ENCODE measurements around the gene NID2. TPM values are rescaled to one million over a fixed set of nuclear protein-coding genes. Genes with fewer than 3 reads are reported as not detected.

The NID2 gene
- total and polyA plus RNA-seq, 3 experiments from 2014 or later = 0.30 TPM; not detected in 2

GRCh38 chr14:52108823-52109222 is 40.0 kb upstream of the NID2 start:
- no peak overlapping the region for H3K27ac ChIP-seq (ENCODE audit: low read depth, low read length)
- no peak overlapping the region for H3K4me3 Mint-ChIP-seq
- no peaks in the 10 kb centered on the region for H3K9me3 Mint-ChIP-seq
- no peaks in the 10 kb centered on the region for H3K9me3 ChIP-seq (ENCODE audit: low read length)
- POLR2A ChIA-PET = no interaction called here
- no peaks in the 10 kb centered on the region for H3K27me3 ChIP-seq (ENCODE audit: insufficient read depth, low read length, poor library complexity, severe bottlenecking)
- H3K4me1 ChIP-seq (ENCODE audit: insufficient read depth, low read length) = no peaks in the 10 kb centered on the region
- no peaks in the 10 kb centered on the region for H3K4me1 Mint-ChIP-seq
- no peak overlapping the region for H3K4me3 ChIP-seq (ENCODE audit: low read length)
- H3K36me3 ChIP-seq (ENCODE audit: insufficient read depth, low read length) = no peaks in the 10 kb centered on the region
- peaks cover 0 to 8% of the 10 kb centered on the region in 2 donors for H3K27me3 Mint-ChIP-seq
- CTCF ChIA-PET = no interaction called here
- no peak for DNase-seq
- no peak overlapping the region for H3K27ac Mint-ChIP-seq
- no peaks in the 10 kb centered on the region for H3K36me3 Mint-ChIP-seq

GRCh38 chr14:52106840-52107239 is 38.0 kb upstream of the NID2 start:
- Mint-ChIP-seq H3K36me3 (no peaks in the 10 kb centered on the region), H3K4me3 (no peak overlapping the region), H3K27me3 (peaks cover 0 to 8% of the 10 kb centered on the region in 2 donors), H3K9me3 (no peaks in the 10 kb centered on the region), H3K27ac (no peak overlapping the region), H3K4me1 (no peaks in the 10 kb centered on the region)
- H3K4me3 ChIP-seq (ENCODE audit: low read length) = no peak overlapping the region
- H3K36me3 ChIP-seq (ENCODE audit: insufficient read depth, low read length) = no peaks in the 10 kb centered on the region
- H3K27ac ChIP-seq (ENCODE audit: low read depth, low read length) = no peak overlapping the region
- DNase-seq = no peak
- ChIA-PET CTCF (no interaction called here), POLR2A (no interaction called here)
- no peaks in the 10 kb centered on the region for H3K9me3 ChIP-seq (ENCODE audit: low read length)
- no peaks in the 10 kb centered on the region for H3K4me1 ChIP-seq (ENCODE audit: insufficient read depth, low read length)
- no peaks in the 10 kb centered on the region for H3K27me3 ChIP-seq (ENCODE audit: insufficient read depth, low read length, poor library complexity, severe bottlenecking)

GRCh38 chr14:52103416-52103815 is 34.6 kb upstream of the NID2 start:
- Histone ChIP-seq H3K4me1 (ENCODE audit: insufficient read depth, low read length) (no peaks in the 10 kb centered on the region), H3K9me3 (ENCODE audit: low read length) (no peaks in the 10 kb centered on the region), H3K36me3 (ENCODE audit: insufficient read depth, low read length) (no peaks in the 10 kb centered on the region), H3K4me3 (ENCODE audit: low read length) (no peak overlapping the region), H3K27me3 (ENCODE audit: insufficient read depth, low read length, poor library complexity, severe bottlenecking) (no peaks in the 10 kb centered on the region), H3K27ac (ENCODE audit: low read depth, low read length) (no peak overlapping the region)
- no peak overlapping the region for H3K4me3 Mint-ChIP-seq
- no peak overlapping the region for H3K27ac Mint-ChIP-seq
- H3K4me1 Mint-ChIP-seq = no peaks in the 10 kb centered on the region
- ChIA-PET CTCF (no interaction called here), POLR2A (no interaction called here)
- peaks cover 0 to 4% of the 10 kb centered on the region in 2 donors for H3K27me3 Mint-ChIP-seq
- H3K9me3 Mint-ChIP-seq = no peaks in the 10 kb centered on the region
- no peak for DNase-seq
- no peaks in the 10 kb centered on the region for H3K36me3 Mint-ChIP-seq

GRCh38 chr14:52095794-52096193 is 26.9 kb upstream of the NID2 start:
- Histone ChIP-seq H3K9me3 (ENCODE audit: low read length) (no peaks in the 10 kb centered on the region), H3K36me3 (ENCODE audit: insufficient read depth, low read length) (no peaks in the 10 kb centered on the region), H3K27me3 (ENCODE audit: insufficient read depth, low read length, poor library complexity, severe bottlenecking) (no peaks in the 10 kb centered on the region), H3K4me3 (ENCODE audit: low read length) (no peak overlapping the region), H3K27ac (ENCODE audit: low read depth, low read length) (no peak overlapping the region), H3K4me1 (ENCODE audit: insufficient read depth, low read length) (no peaks in the 10 kb centered on the region)
- Mint-ChIP-seq H3K4me1 (no peaks in the 10 kb centered on the region), H3K27ac (no peak overlapping the region), H3K27me3 (peaks cover 3 to 11% of the 10 kb centered on the region in 2 donors), H3K9me3 (no peaks in the 10 kb centered on the region), H3K4me3 (no peak overlapping the region), H3K36me3 (peaks cover 0 to 10% (median 0%) of the 10 kb centered on the region in 3 donors)
- CTCF ChIA-PET = no interaction called here
- DNase-seq = no peak
- POLR2A ChIA-PET = no interaction called here

- Histone ChIP-seq H3K9me3 (ENCODE audit: low read length) (no peaks in the 10 kb centered on the region), H3K36me3 (ENCODE audit: insufficient read depth, low read length) (no peaks in the 10 kb centered on the region), H3K27ac (ENCODE audit: low read depth, low read length) (no peak overlapping the region), H3K4me3 (ENCODE audit: low read length) (no peak overlapping the region), H3K27me3 (ENCODE audit: insufficient read depth, low read length, poor library complexity, severe bottlenecking) (no peaks in the 10 kb centered on the region), H3K4me1 (ENCODE audit: insufficient read depth, low read length) (no peaks in the 10 kb centered on the region)
- ChIA-PET CTCF (no interaction called here), POLR2A (no interaction called here)
- Mint-ChIP-seq H3K4me1 (no peaks in the 10 kb centered on the region), H3K4me3 (no peak overlapping the region), H3K9me3 (peaks cover 0 to under 1% (median 0%) of the 10 kb centered on the region in 5 donors), H3K27ac (no peak overlapping the region), H3K36me3 (peaks cover 0 to 14% (median 0%) of the 10 kb centered on the region in 3 donors), H3K27me3 (peaks cover 6 to 16% of the 10 kb centered on the region in 2 donors)
- no peak for DNase-seq
Observed at GRCh38 chr14:52095336-52095735, 26.5 kb upstream of the NID2 start.

- Histone ChIP-seq H3K4me1 (ENCODE audit: insufficient read depth, low read length) (no peaks in the 10 kb centered on the region), H3K4me3 (ENCODE audit: low read length) (no peak overlapping the region), H3K27ac (ENCODE audit: low read depth, low read length) (no peak overlapping the region), H3K36me3 (ENCODE audit: insufficient read depth, low read length) (no peaks in the 10 kb centered on the region), H3K9me3 (ENCODE audit: low read length) (no peaks in the 10 kb centered on the region), H3K27me3 (ENCODE audit: insufficient read depth, low read length, poor library complexity, severe bottlenecking) (no peaks in the 10 kb centered on the region)
- POLR2A ChIA-PET = no interaction called here
- CTCF ChIA-PET = no interaction called here
- Mint-ChIP-seq H3K9me3 (peaks cover 0 to 3% (median 0%) of the 10 kb centered on the region in 5 donors), H3K4me1 (no peaks in the 10 kb centered on the region), H3K27me3 (peaks cover 11 to 22% of the 10 kb centered on the region in 2 donors), H3K4me3 (no peak overlapping the region), H3K27ac (peak overlapping the region in 1 of 8 donors; percentile 17), H3K36me3 (peaks cover 0 to 21% (median 0%) of the 10 kb centered on the region in 3 donors)
- DNase-seq = no peak
Observed at GRCh38 chr14:52094546-52095271, 25.9 kb upstream of the NID2 start.

GRCh38 chr14:52091928-52092327 is 23.1 kb upstream of the NID2 start:
- Histone ChIP-seq H3K27me3 (ENCODE audit: insufficient read depth, low read length, poor library complexity, severe bottlenecking) (no peaks in the 10 kb centered on the region), H3K36me3 (ENCODE audit: insufficient read depth, low read length) (no peaks in the 10 kb centered on the region), H3K9me3 (ENCODE audit: low read length) (no peaks in the 10 kb centered on the region), H3K27ac (ENCODE audit: low read depth, low read length) (no peak overlapping the region), H3K4me3 (ENCODE audit: low read length) (no peak overlapping the region), H3K4me1 (ENCODE audit: insufficient read depth, low read length) (no peaks in the 10 kb centered on the region)
- ChIA-PET CTCF (no interaction called here), POLR2A (no interaction called here)
- H3K4me1 Mint-ChIP-seq = no peaks in the 10 kb centered on the region
- DNase-seq = no peak
- H3K9me3 Mint-ChIP-seq = peaks cover 0 to 3% (median 0%) of the 10 kb centered on the region in 5 donors
- peaks cover 12 to 37% of the 10 kb centered on the region in 2 donors for H3K27me3 Mint-ChIP-seq
- H3K4me3 Mint-ChIP-seq = no peak overlapping the region
- H3K36me3 Mint-ChIP-seq = peaks cover 0 to 31% (median 2%) of the 10 kb centered on the region in 3 donors
- H3K27ac Mint-ChIP-seq = no peak overlapping the region

- Mint-ChIP-seq H3K4me1 (no peaks in the 10 kb centered on the region), H3K36me3 (peaks cover 0 to 31% (median 2%) of the 10 kb centered on the region in 3 donors)
- no peak overlapping the region for H3K27ac ChIP-seq (ENCODE audit: low read depth, low read length)
Observed at GRCh38 chr14:52090936-52091335, 22.1 kb upstream of the NID2 start.

More at GRCh38 chr14:52090936-52091335, 22.1 kb upstream of the NID2 start:
- Mint-ChIP-seq H3K9me3 (peaks cover 0 to 3% (median 0%) of the 10 kb centered on the region in 5 donors), H3K4me3 (no peak overlapping the region), H3K27me3 (peaks cover 17 to 37% of the 10 kb centered on the region in 2 donors), H3K27ac (no peak overlapping the region)
- CTCF ChIA-PET = no interaction called here
- POLR2A ChIA-PET = no interaction called here
- Histone ChIP-seq H3K4me1 (ENCODE audit: insufficient read depth, low read length) (no peaks in the 10 kb centered on the region), H3K4me3 (ENCODE audit: low read length) (no peak overlapping the region), H3K27me3 (ENCODE audit: insufficient read depth, low read length, poor library complexity, severe bottlenecking) (no peaks in the 10 kb centered on the region), H3K9me3 (ENCODE audit: low read length) (no peaks in the 10 kb centered on the region), H3K36me3 (ENCODE audit: insufficient read depth, low read length) (no peaks in the 10 kb centered on the region)
- no peak for DNase-seq

Data from CD8-positive, alpha-beta memory T cell (primary cell).